Skeletal muscle cell (primary cell): ENCODE measurements around the gene GOPC.

Source experiments
- DNase-seq: peaks from one replicate; pipeline ENCODE4 v3.0.0-alpha.2; 2010; ENCODE audit warnings: low read depth
- H3K4me3 ChIP-seq: 2 replicates; pipeline ENCODE4 v1.5.1; 2011; ENCODE audit warnings: low read depth, mild to moderate bottlenecking, control low read depth, low read length, moderate library complexity

The GOPC gene

GRCh38 chr6:117600008-117600743 is 2.1 kb downstream of the GOPC start:
- DNase-seq: no peak
- H3K4me3 ChIP-seq: peak overlapping the region; percentile 98

DNA sequence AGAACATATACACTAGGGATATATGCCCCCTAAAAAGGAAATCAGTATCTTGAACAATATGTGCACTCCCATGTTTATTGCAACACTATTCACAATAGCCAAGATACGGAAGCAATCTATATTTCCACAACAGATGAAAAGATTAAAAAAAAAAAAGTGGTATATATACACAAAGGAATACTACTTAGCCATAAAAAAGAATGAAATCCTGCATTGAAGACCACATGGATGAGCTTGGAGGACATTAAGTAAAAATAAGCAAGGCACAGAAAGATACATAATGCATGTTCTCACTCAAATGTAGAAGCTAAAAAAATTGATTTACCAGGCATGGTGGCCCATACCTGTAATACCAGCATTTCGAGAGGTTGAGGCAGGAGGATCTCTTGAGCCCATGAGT is 4.6 kb downstream of the GOPC start:
- no peak overlapping the region for H3K4me3 ChIP-seq
- no peak for DNase-seq

GRCh38 chr6:117595099-117595923 is 7.0 kb downstream of the GOPC start:
- DNase-seq: no peak
- H3K4me3 ChIP-seq: no peak overlapping the region

DNA sequence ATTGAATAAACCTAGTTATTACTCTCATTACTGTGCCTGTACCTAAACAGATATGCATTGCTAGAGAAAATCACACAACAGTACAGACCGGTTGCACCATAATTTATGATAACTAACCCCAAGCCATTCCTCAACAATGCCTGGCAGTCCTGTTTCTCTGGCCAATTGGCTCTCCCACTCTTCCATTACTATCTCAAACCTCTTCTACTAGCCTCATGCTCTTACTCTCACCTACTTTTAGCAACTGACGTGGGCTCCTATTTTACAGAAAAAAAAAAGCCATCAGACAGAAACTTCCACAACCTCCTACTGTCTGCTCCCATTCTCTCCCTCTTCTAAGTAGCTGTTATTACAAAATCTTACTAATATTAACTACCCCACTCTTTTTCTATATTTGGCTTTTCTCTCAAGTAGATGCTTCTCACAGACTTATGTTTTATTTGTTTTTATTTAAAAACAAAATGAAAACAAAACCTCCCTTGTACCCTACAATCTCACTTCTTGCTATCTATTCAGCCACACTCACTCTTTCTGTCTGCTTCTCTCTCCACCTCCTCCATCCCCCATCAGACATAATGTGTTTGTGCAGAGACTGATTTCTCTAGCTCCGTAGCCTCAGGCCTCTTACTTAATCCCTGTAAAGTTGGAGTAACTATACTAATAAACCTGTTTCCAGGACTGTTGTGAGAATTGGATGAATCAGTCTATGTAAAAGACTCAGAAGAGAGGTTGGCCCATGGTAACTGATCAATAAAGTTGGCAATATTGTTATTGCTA is 9.1 kb downstream of the GOPC start:
- DNase-seq: no peak
- no peak overlapping the region for H3K4me3 ChIP-seq

DNA sequence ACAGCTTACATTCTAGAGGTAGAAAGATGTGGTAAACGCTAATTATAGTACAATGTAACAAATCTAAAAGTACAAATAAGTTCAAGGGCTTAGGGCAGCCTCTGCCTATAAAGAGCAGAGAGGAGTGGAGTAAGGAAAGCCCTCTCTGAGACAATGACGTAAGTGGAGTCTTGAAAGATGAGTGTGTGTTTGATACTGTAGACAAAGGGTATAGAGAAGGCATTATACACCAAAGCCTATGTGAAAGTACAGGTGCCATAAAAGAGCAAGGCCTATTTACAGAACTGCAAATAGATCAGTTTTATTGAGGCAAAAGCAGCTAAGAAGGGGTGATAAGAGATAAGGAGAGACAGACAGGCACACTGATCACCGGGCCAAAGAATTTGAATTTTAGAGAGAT is 10.9 kb downstream of the GOPC start:
- DNase-seq: no peak
- H3K4me3 ChIP-seq: no peak overlapping the region

DNA sequence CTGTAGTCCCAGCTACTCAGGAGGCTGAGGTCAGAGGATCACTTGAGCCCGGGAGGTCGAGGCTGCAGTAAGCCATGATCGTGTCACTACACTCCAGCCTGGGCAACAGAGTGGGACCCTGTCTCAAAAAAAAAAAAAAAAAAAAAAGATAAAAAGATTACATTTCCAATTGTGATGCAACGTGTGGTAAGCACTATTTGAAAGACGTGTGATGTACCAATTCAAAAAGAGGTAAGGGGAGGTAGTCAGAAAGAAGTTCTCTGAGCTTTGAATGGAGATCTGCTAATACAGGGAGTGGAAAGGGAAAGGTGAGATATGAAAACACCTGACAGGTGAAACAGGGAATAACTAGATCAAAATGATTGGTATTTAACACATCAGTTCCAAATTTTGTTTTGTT is 11.9 kb downstream of the GOPC start:
- no peak overlapping the region for H3K4me3 ChIP-seq
- no peak for DNase-seq

- H3K4me3 ChIP-seq: no peak overlapping the region
- no peak for DNase-seq
Measured at GRCh38 chr6:117585647-117586046, 16.7 kb downstream of the GOPC start.

DNA sequence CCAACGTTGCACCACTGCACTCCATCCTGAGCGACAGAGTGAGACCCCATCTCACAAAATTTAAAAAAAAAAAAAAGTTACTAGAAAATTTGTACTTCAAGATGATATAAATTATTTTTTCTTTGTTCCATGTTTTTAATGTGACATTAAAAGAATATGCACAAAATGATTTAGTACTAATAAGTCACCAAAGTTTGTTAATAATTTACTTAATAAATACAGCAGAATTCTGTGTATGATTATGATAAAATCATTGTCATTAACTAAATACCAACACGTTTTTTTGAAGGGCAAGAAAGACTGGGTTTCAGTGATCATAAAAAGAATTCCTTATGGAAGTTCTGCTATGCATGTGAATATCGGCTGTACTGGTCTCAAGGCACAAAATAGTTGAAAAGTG is 28.1 kb downstream of the GOPC start:
- DNase-seq: no peak
- no peak overlapping the region for H3K4me3 ChIP-seq

DNA sequence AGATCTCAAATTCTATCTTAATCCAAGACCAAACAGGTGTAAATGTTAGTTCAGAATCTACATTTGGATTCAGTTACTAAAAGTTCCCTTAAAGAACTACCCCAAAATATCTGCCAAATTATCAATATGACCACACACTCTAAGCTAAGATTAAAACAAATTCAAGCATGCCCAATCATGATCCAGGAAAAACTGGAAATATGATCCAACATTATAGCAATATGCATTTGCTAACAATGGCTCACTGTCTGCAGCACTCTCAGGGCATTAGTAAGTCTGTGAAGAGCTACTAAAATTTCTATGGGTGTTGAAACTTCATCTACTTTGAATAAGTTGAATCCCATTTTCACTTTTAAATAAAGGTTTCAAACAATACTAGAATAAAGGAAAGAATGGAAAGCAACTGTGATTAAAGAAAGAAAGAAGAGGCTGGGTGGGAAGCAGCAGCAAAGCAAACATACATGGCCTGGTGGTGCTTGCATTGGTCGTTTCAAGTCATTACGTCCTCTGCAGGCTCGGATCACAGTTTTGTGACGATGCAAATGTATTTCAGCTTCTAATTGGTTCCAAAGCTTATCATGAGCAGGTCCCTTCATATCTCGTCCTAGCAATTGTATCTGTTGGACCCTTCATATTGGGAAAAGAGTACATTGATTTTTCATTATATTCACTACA is 29.2 kb downstream of the GOPC start:
- no peak for DNase-seq
- H3K4me3 ChIP-seq: no peak overlapping the region

DNA sequence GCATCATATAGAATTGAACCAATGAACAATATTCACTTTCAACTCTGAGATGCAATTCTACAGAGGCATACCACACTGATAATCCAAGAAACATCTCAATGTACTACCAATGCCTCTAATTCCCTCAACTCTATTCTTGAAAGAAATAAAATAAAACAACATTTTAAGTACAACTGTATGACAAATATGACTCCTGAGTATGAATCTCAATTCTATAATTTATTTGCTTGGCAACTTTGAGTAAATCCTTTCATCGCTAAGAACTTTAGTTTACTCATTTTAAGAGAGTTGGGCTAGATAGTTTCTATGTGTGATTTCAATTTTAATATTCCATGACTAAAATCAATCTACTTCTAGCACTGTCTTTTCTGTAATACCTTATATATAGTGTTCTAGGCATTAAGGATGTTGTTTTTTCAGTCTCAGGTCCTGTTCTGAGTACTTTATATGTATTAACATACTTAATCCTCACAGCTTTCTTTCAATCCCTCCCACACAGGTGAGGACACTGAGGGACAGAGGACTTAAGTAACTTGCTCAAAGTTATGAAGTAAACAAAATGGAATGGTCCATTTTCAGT is 33.4 kb downstream of the GOPC start:
- no peak for DNase-seq
- H3K4me3 ChIP-seq: no peak overlapping the region

GRCh38 chr6:117568247-117568646 is 34.1 kb downstream of the GOPC start:
- H3K4me3 ChIP-seq: no peak overlapping the region
- DNase-seq: no peak

- no peak overlapping the region for H3K4me3 ChIP-seq
- no peak for DNase-seq
Measured at GRCh38 chr6:117564681-117565080, 37.6 kb downstream of the GOPC start.

- H3K4me3 ChIP-seq: no peak overlapping the region
- no peak for DNase-seq
Measured at GRCh38 chr6:117561128-117561527, 41.2 kb downstream of the GOPC start.

DNA sequence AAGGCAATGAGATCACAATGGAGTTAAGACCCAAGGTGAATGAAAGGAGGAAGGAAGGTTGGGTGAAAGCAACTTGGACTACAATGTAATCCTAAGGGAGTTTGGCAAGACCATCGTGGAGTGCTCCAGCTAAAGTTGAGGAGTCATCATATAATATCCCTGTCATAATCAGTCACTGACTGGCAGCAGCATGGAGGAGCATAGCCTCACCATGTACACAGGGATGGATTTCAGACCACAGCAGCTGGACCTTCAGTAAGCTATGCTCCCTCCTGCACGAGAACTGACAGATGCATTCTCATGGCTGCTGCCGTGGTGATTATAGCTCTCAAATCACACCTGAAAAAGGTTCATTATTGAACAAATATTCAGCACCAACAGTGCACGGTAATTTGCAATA is 43.0 kb downstream of the GOPC start:
- no peak overlapping the region for H3K4me3 ChIP-seq
- no peak for DNase-seq

DNA sequence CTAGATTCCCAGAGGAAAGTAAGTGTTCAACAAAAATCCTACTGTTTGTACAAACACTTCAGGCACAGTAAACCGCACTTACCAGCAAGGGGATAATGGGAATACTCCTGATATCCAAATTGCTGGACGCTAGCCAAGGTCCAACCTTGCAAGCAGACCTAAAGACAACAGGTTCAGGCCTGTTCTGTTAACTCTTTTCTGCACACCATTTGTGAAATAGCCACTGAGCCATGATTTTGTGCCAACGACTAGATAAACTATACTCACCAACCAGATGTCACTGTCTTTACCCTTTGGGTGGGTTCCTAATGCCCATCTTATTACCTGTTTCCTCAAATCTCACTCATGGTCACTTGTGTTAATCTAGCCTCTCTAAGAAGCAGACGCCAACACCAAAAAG is 43.5 kb downstream of the GOPC start:
- H3K4me3 ChIP-seq: no peak overlapping the region
- no peak for DNase-seq

DNA sequence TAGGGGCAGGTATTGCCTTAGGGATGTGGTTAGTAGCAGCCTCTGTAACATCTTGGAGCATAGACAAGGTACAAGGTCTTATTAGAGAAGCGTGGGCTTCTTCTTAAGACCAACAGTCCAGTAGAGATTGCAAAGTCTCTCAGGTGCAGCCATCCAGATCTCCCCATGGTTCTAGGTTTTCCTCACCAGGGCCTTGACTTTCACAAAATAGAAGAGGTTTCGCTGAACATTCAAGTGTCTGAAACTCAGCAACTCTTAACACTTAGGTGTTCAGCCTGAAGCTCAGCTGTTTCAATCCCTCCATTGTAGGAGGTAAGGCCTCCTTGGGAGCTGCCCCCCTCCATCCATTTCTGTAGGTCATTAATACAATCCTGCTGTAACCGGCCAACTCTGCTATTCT is 44.4 kb downstream of the GOPC start:
- no peak overlapping the region for H3K4me3 ChIP-seq
- DNase-seq: no peak

- no peak for DNase-seq
- no peak overlapping the region for H3K4me3 ChIP-seq
Measured at GRCh38 chr6:117555882-117556498, 46.3 kb downstream of the GOPC start.

DNA sequence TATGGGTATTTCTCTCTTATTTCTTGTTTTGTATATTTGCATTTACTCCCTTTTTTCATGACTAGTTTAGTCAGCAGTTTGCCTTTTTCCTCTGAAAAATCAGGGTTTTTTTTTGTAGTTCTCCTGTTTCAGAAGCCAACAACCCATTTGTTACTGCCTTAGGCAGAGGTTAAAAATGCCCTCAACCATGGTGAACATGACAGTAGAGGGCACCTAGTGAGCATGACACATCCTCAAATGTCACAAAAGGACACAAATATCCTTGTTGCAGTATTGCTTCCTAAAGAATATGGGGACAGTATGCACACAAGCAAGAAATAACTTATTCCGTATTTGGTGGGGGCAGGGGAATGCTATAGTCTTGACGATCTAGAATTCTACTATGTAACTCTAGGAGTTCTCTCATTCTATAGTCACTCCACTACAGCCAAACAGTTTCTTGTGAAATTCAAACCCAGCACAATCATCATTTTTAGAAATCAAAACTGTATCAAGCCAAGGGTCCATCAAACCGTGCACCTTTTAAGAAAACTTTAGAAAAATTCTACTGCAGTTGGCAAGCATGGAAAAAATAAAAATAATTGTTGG is 47.0 kb downstream of the GOPC start:
- no peak overlapping the region for H3K4me3 ChIP-seq
- no peak for DNase-seq

DNA sequence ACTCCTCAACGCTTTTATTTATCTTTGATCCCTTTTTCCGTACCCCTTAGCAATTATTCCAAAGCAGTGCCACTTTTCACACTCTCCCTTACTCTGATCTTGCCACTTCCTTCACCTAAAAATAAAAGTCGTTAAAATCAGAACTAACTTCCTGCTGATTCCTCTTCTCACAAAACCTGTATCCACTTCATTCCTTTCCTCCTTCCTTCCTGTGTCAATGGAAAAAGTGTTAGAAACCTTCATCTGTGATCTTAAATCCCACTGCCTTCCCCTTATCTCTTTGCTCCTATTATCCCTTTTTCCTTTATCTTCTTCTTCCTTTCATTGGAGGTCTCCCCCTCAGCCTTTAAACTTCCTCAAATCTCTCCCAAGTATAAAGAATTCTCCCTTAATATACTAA is 49.2 kb downstream of the GOPC start:
- DNase-seq: no peak

More for the DNA sequence above, 49.2 kb downstream of the GOPC start:
- H3K4me3 ChIP-seq: no peak overlapping the region
